Measurements from ENCODE around the gene CAPN15. TPM values are rescaled to one million over a fixed set of nuclear protein-coding genes. Genes with fewer than 3 reads are reported as not detected.
A peak's percentile ranks its signal among the peaks of the same experiment; 100 is the strongest.

The CAPN15 gene
- total RNA-seq, 4 donors from 2014 or later = 24.9 to 44.7 (median 43.3) TPM

DNA sequence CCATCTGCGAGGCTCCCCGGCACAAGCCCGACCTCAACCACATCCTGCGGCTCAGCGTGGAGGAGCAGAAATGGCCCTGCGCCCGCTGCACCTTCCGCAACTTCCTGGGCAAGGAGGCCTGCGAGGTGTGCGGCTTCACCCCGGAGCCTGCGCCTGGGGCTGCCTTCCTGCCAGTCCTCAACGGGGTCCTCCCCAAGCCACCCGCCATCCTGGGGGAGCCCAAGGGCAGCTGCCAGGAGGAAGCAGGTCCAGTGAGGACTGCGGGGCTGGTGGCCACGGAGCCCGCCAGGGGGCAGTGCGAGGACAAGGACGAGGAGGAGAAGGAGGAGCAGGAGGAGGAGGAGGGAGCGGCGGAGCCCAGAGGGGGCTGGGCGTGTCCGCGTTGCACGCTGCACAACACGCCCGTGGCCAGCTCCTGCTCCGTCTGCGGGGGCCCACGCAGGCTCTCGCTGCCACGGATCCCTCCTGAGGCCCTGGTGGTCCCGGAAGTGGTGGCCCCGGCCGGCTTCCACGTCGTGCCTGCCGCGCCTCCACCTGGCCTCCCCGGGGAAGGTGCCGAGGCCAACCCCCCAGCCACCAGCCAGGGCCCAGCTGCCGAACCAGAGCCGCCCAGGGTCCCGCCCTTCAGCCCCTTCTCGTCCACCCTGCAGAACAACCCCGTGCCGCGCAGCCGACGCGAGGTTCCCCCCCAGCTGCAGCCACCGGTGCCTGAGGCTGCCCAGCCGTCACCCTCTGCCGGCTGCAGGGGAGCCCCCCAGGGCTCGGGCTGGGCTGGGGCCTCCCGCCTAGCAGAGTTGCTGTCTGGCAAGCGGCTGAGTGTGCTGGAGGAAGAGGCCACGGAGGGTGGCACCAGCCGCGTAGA is 19.6 kb downstream of the CAPN15 start:
- WGBS = 79% methylated on average over 41 of the region's 60 CpGs
- no peaks in the 10 kb centered on the region for H3K9me3 ChIP-seq
- TF ChIP-seq, protein P1, sequence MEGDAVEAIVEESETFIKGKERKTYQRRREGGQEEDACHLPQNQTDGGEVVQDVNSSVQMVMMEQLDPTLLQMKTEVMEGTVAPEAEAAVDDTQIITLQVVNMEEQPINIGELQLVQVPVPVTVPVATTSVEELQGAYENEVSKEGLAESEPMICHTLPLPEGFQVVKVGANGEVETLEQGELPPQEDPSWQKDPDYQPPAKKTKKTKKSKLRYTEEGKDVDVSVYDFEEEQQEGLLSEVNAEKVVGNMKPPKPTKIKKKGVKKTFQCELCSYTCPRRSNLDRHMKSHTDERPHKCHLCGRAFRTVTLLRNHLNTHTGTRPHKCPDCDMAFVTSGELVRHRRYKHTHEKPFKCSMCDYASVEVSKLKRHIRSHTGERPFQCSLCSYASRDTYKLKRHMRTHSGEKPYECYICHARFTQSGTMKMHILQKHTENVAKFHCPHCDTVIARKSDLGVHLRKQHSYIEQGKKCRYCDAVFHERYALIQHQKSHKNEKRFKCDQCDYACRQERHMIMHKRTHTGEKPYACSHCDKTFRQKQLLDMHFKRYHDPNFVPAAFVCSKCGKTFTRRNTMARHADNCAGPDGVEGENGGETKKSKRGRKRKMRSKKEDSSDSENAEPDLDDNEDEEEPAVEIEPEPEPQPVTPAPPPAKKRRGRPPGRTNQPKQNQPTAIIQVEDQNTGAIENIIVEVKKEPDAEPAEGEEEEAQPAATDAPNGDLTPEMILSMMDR (IDR thresholded peaks at IDR 0.05) = peak; percentile 30 to 44 (median 32)
- TF ChIP-seq POLR2A (IDR thresholded peaks at IDR 0.05; ENCODE audit: low read depth) (no peak), EP300 (IDR thresholded peaks at IDR 0.05) (no peak), POLR2AphosphoS5 (IDR thresholded peaks at IDR 0.05) (no peak)
- H3K36me3 ChIP-seq = peaks cover 17 to 71% (median 56%) of the 10 kb centered on the region in 4 donors
- no peaks in the 10 kb centered on the region for H3K27me3 ChIP-seq
- DNase-seq (ENCODE audit: extremely low spot score) = no peak
- intact Hi-C loops (cut with DNase I) = no loop called here
- peaks cover 0 to 7% (median 3%) of the 10 kb centered on the region in 4 donors for H3K4me1 ChIP-seq
- peak overlapping the region in 1 of 4 donors; percentile 23 for H3K4me3 ChIP-seq
- no peak overlapping the region for H3K27ac ChIP-seq (replicated peaks in 1 of 4)

DNA sequence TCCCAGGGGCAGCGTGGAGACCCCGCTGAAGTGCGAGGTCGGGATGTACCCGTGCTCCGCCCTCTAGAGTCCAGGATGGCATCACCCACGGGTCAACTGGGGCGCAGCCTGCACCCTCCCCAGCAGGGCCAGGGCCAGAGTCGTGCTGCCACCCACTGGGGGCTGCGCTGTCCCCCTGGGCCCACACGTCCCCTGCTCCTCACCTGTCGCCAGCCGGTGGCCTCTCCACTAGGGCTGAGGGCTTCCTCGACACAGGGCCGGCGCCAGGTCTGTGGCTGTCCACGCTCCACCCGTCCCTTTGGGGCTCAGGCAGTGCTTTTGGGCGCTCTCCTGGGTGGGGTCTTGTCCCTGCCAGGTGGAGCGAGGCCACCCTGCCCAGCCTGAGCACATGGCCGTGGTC is 21.1 kb downstream of the CAPN15 start:
- Histone ChIP-seq H3K27me3 (no peaks in the 10 kb centered on the region), H3K4me1 (peaks cover 0 to 7% (median 3%) of the 10 kb centered on the region in 4 donors), H3K4me3 (no peak overlapping the region), H3K27ac (replicated peaks in 1 of 4) (no peak overlapping the region), H3K9me3 (no peaks in the 10 kb centered on the region), H3K36me3 (peaks cover 25 to 82% (median 65%) of the 10 kb centered on the region in 4 donors)
- intact Hi-C loops (cut with DNase I) = no loop called here
- no peak for DNase-seq (ENCODE audit: extremely low spot score)
- no CpG with 5 or more reads among the region's 21 CpGs for WGBS
- TF ChIP-seq, protein P1 (IDR thresholded peaks at IDR 0.05) = no peak
- TF ChIP-seq EP300 (IDR thresholded peaks at IDR 0.05) (no peak), POLR2A (IDR thresholded peaks at IDR 0.05; ENCODE audit: low read depth) (no peak), POLR2AphosphoS5 (IDR thresholded peaks at IDR 0.05) (no peak)

DNA sequence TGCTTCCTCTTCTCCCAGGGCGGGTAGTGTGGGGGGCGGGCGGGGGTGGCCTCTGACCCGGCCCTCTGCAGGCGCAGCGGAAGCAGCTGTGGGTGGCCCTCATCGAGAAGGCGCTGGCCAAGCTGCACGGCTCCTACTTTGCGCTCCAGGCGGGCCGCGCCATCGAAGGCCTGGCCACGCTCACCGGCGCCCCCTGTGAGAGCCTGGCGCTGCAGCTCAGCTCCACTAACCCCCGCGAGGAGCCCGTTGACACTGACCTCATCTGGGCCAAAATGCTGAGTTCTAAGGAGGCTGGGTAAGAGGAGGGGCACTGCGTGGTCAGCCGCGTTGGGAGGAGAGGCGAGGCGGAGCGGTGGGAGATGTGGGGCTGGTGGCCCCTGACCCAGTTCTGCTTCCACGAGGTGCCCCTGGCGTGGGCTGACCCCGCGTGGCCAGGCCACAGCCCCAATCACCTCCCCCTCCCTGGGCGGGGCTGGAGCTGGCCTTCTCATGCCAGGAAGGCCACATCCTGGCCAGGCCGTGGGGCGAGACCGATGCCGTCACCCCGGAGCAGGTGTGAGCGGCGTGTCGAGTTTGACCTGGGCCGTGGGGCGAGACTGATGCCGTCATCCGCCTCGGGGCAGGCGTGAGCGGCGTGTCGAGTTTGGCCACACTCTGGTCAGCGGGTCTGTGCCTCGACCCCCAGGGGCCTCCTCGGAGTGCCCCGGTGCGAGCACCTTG is 22.2 kb downstream of the CAPN15 start:
- DNase-seq (ENCODE audit: extremely low spot score) = no peak
- Histone ChIP-seq H3K27me3 (no peaks in the 10 kb centered on the region), H3K27ac (replicated peaks in 1 of 4) (no peak overlapping the region), H3K4me3 (no peak overlapping the region), H3K4me1 (peaks cover 0 to 7% (median 3%) of the 10 kb centered on the region in 4 donors), H3K36me3 (peaks cover 25 to 88% (median 68%) of the 10 kb centered on the region in 4 donors), H3K9me3 (no peaks in the 10 kb centered on the region)
- WGBS = 95% methylated on average over 40 of the region's 54 CpGs
- no peak for TF ChIP-seq EP300 (IDR thresholded peaks at IDR 0.05)
- TF ChIP-seq, protein P1 (IDR thresholded peaks at IDR 0.05) = no peak
- TF ChIP-seq POLR2A (IDR thresholded peaks at IDR 0.05; ENCODE audit: low read depth) = no peak
- no peak for TF ChIP-seq POLR2AphosphoS5 (IDR thresholded peaks at IDR 0.05)
- intact Hi-C loops (cut with DNase I) = no loop called here

DNA sequence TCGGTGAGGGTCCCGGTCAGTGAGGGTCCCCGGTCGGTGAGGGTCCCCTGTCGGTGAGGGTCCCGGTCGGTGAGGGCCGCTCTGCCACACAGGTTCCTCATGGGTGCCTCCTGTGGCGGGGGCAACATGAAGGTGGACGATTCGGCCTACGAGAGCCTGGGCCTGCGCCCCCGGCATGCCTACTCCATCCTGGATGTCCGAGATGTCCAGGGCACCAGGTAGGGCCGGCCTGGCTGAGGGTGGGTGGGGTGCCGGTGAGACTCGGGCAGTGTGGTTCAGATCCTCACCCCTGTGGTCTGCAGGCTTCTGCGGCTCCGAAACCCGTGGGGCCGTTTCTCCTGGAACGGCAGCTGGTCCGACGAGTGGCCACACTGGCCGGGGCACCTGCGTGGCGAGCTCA is 23.7 kb downstream of the CAPN15 start:
- H3K27me3 ChIP-seq = no peaks in the 10 kb centered on the region
- peaks cover 0 to 7% (median 3%) of the 10 kb centered on the region in 4 donors for H3K4me1 ChIP-seq
- H3K4me3 ChIP-seq = no peak overlapping the region
- H3K36me3 ChIP-seq = peaks cover 25 to 78% (median 66%) of the 10 kb centered on the region in 4 donors
- no peak overlapping the region for H3K27ac ChIP-seq (replicated peaks in 1 of 4)
- intact Hi-C loops (cut with DNase I) = no loop called here
- H3K9me3 ChIP-seq = no peaks in the 10 kb centered on the region
- WGBS = 100% methylated on average over 1 of the region's 28 CpGs
- DNase-seq (ENCODE audit: extremely low spot score) = no peak
- TF ChIP-seq POLR2AphosphoS5 (IDR thresholded peaks at IDR 0.05) (no peak), EP300 (IDR thresholded peaks at IDR 0.05) (no peak), POLR2A (IDR thresholded peaks at IDR 0.05; ENCODE audit: low read depth) (no peak)
- TF ChIP-seq, protein P1 (IDR thresholded peaks at IDR 0.05) = no peak

Measured in esophagus muscularis mucosa (tissue), 4 donors.